WTC11 (cell line): ENCODE measurements around the gene GNG3. TPM values are rescaled to one million over a fixed set of nuclear protein-coding genes. Genes with fewer than 3 reads are reported as not detected.

Experiments
- ATAC-seq: fragments of 200-7000 bp; cut with Tn5 transposase; 2 replicates; pipeline ENCODE4 v1.10.0; 2021; ENCODE audit warnings: mild to moderate bottlenecking, moderate library complexity
- CTCF ChIA-PET: fragments of 300-600 bp; sonication (Branson Sonifier 250); formaldehyde crosslinking; loops from one replicate; lab custom pipeline; 2021; ENCODE audit warnings: antibody characterized with exemption; lab: Charles Lee
- POLR2A ChIA-PET: fragments of 350-600 bp; sonication (Branson Sonifier 250); formaldehyde crosslinking; loops from one replicate; lab custom pipeline; 2021; ENCODE audit warnings: antibody characterized with exemption; lab: Charles Lee
- DNase-seq: peaks from one replicate; pipeline ENCODE4 v3.0.0; 2021; ENCODE audit warnings: low spot score
- H3K27ac Mint-ChIP-seq: 2 replicates; pipeline ENCODE4 v1.8.0; 2021; ENCODE audit warnings: mixed read lengths
- H3K27me3 Mint-ChIP-seq: 2 replicates; pipeline ENCODE4 v1.8.0; 2021; ENCODE audit warnings: low read depth, mild to moderate bottlenecking, moderate library complexity, mixed read lengths
- H3K36me3 Mint-ChIP-seq: 2 replicates; pipeline ENCODE4 v1.8.0; 2021; ENCODE audit warnings: mixed read lengths
- H3K4me1 Mint-ChIP-seq: 2 replicates; pipeline ENCODE4 v1.8.0; 2022; ENCODE audit warnings: mixed read lengths
- H3K4me3 Mint-ChIP-seq: 2 replicates; pipeline ENCODE4 v1.8.0; 2021; ENCODE audit warnings: mild to moderate bottlenecking, moderate library complexity, mixed read lengths
- H3K9me3 Mint-ChIP-seq: 2 replicates; pipeline ENCODE4 v1.8.0; 2021; ENCODE audit warnings: mixed read lengths
- CREB1 ChIP-seq: sonication (generic); formaldehyde crosslinking; IDR thresholded peaks from 2 replicates; pipeline ENCODE4 v1.8.0; 2023; ENCODE audit warnings: mild to moderate bottlenecking, missing genetic modification reagents
- ESRRA ChIP-seq: sonication (generic); formaldehyde crosslinking; IDR thresholded peaks from 2 replicates; pipeline ENCODE4 v1.8.1; 2022; ENCODE audit warnings: mild to moderate bottlenecking, missing genetic modification reagents, borderline replicate concordance
- ETV6 ChIP-seq: sonication (generic); formaldehyde crosslinking; IDR thresholded peaks from 2 replicates; pipeline ENCODE4 v1.8.1; 2022; ENCODE audit warnings: mild to moderate bottlenecking, missing genetic modification reagents
- FOXK1 ChIP-seq: sonication (generic); formaldehyde crosslinking; IDR thresholded peaks from 2 replicates; pipeline ENCODE4 v1.8.0; 2022; ENCODE audit warnings: mild to moderate bottlenecking, moderate library complexity, missing genetic modification reagents
- FOXP1 ChIP-seq: sonication (generic); formaldehyde crosslinking; IDR thresholded peaks from 2 replicates; pipeline ENCODE4 v1.8.0; 2022; ENCODE audit warnings: missing genetic modification reagents, mild to moderate bottlenecking, moderate library complexity, borderline replicate concordance
- FOXP4 ChIP-seq: sonication (generic); formaldehyde crosslinking; IDR thresholded peaks from 2 replicates; pipeline ENCODE4 v1.8.0; 2022; ENCODE audit warnings: mild to moderate bottlenecking, missing genetic modification reagents
- GABPB1 ChIP-seq: sonication (generic); formaldehyde crosslinking; IDR thresholded peaks from 2 replicates; pipeline ENCODE4 v1.8.1; 2023; ENCODE audit warnings: mild to moderate bottlenecking, missing genetic modification reagents
- GTF2I ChIP-seq: fragments of 250-450 bp; sonication (Bioruptor Pico); conservative IDR thresholded peaks from 2 replicates; pipeline ENCODE4 v1.4.0; 2021; ENCODE audit warnings: mild to moderate bottlenecking
- HMGA2 ChIP-seq: fragments of 250-450 bp; sonication (Bioruptor Pico); IDR thresholded peaks from 2 replicates; pipeline ENCODE4 v1.4.0; 2021; ENCODE audit warnings: mild to moderate bottlenecking, moderate library complexity
- IRF1 ChIP-seq: sonication (generic); formaldehyde crosslinking; IDR thresholded peaks from 2 replicates; pipeline ENCODE4 v1.8.0; 2023; ENCODE audit warnings: missing genetic modification reagents
- IRF2 ChIP-seq: sonication (generic); formaldehyde crosslinking; IDR thresholded peaks from 2 replicates; pipeline ENCODE4 v1.8.0; 2022; ENCODE audit warnings: low read depth, missing genetic modification reagents, borderline replicate concordance
- MAX ChIP-seq: sonication (generic); formaldehyde crosslinking; IDR thresholded peaks from 2 replicates; pipeline ENCODE4 v1.8.0; 2022; ENCODE audit warnings: mild to moderate bottlenecking, missing genetic modification reagents
- NFATC4 ChIP-seq: fragments of 250-450 bp; sonication (Bioruptor Pico); IDR thresholded peaks from 2 replicates; pipeline ENCODE4 v1.9.0; 2021; ENCODE audit warnings: mild to moderate bottlenecking
- NFYB ChIP-seq: sonication (generic); formaldehyde crosslinking; conservative IDR thresholded peaks from 2 replicates; pipeline ENCODE4 v1.8.0; 2022; ENCODE audit warnings: low read depth, missing genetic modification reagents
- OVOL2 ChIP-seq: fragments of 250-450 bp; sonication (Bioruptor Pico); IDR thresholded peaks from 2 replicates; pipeline ENCODE4 v1.9.0; 2021; ENCODE audit warnings: mild to moderate bottlenecking, borderline replicate concordance
- PRRX2 ChIP-seq: fragments of 250-450 bp; sonication (Bioruptor Pico); IDR thresholded peaks from 2 replicates; pipeline ENCODE4 v1.8.0; 2021; ENCODE audit warnings: mild to moderate bottlenecking
- SP1 ChIP-seq: sonication (generic); formaldehyde crosslinking; conservative IDR thresholded peaks from 2 replicates; pipeline ENCODE4 v1.8.1; 2022; ENCODE audit warnings: missing genetic modification reagents
- TP53 ChIP-seq: sonication (generic); formaldehyde crosslinking; IDR thresholded peaks from 2 replicates; pipeline ENCODE4 v1.8.1; 2023; ENCODE audit warnings: mild to moderate bottlenecking, missing genetic modification reagents
- ZNF138 ChIP-seq: sonication (generic); formaldehyde crosslinking; conservative IDR thresholded peaks from 2 replicates; pipeline ENCODE4 v1.8.1; 2022; ENCODE audit warnings: mild to moderate bottlenecking, moderate library complexity, missing genetic modification reagents
- ZNF219 ChIP-seq: sonication (generic); formaldehyde crosslinking; IDR thresholded peaks from 2 replicates; pipeline ENCODE4 v1.8.0; 2023; ENCODE audit warnings: missing genetic modification reagents, mild to moderate bottlenecking, borderline replicate concordance
- ZNF232 ChIP-seq: sonication (generic); formaldehyde crosslinking; IDR thresholded peaks from 2 replicates; pipeline ENCODE4 v1.8.0; 2022; ENCODE audit warnings: mild to moderate bottlenecking, missing genetic modification reagents
- total RNA-seq: library from RNA; stranded (reverse); gene quantifications from 3 replicates; pipeline ENCODE4 v1.2.3, GENCODE V29; 2021
- TF ChIP-seq, protein P1 (sequence below): sonication (generic); formaldehyde crosslinking; IDR thresholded peaks from 2 replicates; pipeline ENCODE4 v1.8.1; 2022; ENCODE audit warnings: missing genetic modification reagents, borderline replicate concordance
- TF ChIP-seq, protein P2 (sequence below): sonication (generic); formaldehyde crosslinking; IDR thresholded peaks from 2 replicates; pipeline ENCODE4 v1.8.1; 2023; ENCODE audit warnings: mild to moderate bottlenecking, missing genetic modification reagents, borderline replicate concordance
- TF ChIP-seq, protein P3 (sequence below): sonication (generic); formaldehyde crosslinking; IDR thresholded peaks from 2 replicates; pipeline ENCODE4 v1.8.1; 2023; ENCODE audit warnings: mild to moderate bottlenecking, missing genetic modification reagents

Gene GNG3
- total RNA-seq, 1 experiment from 2014 or later, result 6.0 TPM

- peaks cover 4% of the 10 kb centered on the region; the same call in 1 of the 2 replicates for H3K27me3 Mint-ChIP-seq
- DNase-seq, result no peak
- peak overlapping the region; percentile 98 for H3K4me3 Mint-ChIP-seq
- no peaks in the 10 kb centered on the region for H3K9me3 Mint-ChIP-seq
- POLR2A ChIA-PET, result interaction anchor here (0.6 to 4.2 kb wide), 20 partner anchors 11 to 154 kb away, joined by 3 to 34 read pairs (median 7); partner anchors contain the start of genes B3GAT3, BSCL2, C11orf98 and CSKMT
- peaks cover 25% of the 10 kb centered on the region for H3K4me1 Mint-ChIP-seq
- H3K27ac Mint-ChIP-seq, result no peak overlapping the region
- ATAC-seq, result no peak
- CTCF ChIA-PET, result interaction anchor here (0.6 to 7.6 kb wide), 27 partner anchors 10 to 302 kb away, joined by 3 to 59 read pairs (median 4); partner anchors contain the start of genes BSCL2, EEF1G, GNG3 and MTA2
- H3K36me3 Mint-ChIP-seq, result peaks cover 43% of the 10 kb centered on the region
- peak; percentile 74; the same call in 1 of the 2 replicates for TF ChIP-seq TP53 (CRISPR knock-in tag)
- TF ChIP-seq ZNF219 (CRISPR knock-in tag), result no peak
- TF ChIP-seq, all 79 proteins: peak for 1
Measured at GRCh38 chr11:62726915-62727164, 19.4 kb downstream of the GNG3 start.

GRCh38 chr11:62727165-62727871, 19.8 kb downstream of the GNG3 start, which contains the start of gene HNRNPUL2:
Gene HNRNPUL2 (minus strand): TSS chr11:62727457. CDS start chr11:62727156, 301 bp downstream.
- no peaks in the 10 kb centered on the region for H3K9me3 Mint-ChIP-seq
- peak; percentile 96 for TF ChIP-seq ETV6 (CRISPR knock-in tag)
- peak; percentile 53; the same call in 1 of the 2 replicates for TF ChIP-seq IRF1 (CRISPR knock-in tag)
- peak; percentile 86 for TF ChIP-seq FOXP1 (CRISPR knock-in tag)
- no peak for TF ChIP-seq NFYB (CRISPR knock-in tag)
- TF ChIP-seq, protein P1, sequence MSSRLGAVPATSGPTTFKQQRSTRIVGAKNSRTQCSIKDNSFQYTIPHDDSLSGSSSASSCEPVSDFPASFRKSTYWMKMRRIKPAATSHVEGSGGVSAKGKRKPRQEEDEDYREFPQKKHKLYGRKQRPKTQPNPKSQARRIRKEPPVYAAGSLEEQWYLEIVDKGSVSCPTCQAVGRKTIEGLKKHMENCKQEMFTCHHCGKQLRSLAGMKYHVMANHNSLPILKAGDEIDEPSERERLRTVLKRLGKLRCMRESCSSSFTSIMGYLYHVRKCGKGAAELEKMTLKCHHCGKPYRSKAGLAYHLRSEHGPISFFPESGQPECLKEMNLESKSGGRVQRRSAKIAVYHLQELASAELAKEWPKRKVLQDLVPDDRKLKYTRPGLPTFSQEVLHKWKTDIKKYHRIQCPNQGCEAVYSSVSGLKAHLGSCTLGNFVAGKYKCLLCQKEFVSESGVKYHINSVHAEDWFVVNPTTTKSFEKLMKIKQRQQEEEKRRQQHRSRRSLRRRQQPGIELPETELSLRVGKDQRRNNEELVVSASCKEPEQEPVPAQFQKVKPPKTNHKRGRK (CRISPR knock-in tag), result no peak
- TF ChIP-seq, protein P2, sequence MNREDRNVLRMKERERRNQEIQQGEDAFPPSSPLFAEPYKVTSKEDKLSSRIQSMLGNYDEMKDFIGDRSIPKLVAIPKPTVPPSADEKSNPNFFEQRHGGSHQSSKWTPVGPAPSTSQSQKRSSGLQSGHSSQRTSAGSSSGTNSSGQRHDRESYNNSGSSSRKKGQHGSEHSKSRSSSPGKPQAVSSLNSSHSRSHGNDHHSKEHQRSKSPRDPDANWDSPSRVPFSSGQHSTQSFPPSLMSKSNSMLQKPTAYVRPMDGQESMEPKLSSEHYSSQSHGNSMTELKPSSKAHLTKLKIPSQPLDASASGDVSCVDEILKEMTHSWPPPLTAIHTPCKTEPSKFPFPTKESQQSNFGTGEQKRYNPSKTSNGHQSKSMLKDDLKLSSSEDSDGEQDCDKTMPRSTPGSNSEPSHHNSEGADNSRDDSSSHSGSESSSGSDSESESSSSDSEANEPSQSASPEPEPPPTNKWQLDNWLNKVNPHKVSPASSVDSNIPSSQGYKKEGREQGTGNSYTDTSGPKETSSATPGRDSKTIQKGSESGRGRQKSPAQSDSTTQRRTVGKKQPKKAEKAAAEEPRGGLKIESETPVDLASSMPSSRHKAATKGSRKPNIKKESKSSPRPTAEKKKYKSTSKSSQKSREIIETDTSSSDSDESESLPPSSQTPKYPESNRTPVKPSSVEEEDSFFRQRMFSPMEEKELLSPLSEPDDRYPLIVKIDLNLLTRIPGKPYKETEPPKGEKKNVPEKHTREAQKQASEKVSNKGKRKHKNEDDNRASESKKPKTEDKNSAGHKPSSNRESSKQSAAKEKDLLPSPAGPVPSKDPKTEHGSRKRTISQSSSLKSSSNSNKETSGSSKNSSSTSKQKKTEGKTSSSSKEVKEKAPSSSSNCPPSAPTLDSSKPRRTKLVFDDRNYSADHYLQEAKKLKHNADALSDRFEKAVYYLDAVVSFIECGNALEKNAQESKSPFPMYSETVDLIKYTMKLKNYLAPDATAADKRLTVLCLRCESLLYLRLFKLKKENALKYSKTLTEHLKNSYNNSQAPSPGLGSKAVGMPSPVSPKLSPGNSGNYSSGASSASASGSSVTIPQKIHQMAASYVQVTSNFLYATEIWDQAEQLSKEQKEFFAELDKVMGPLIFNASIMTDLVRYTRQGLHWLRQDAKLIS (CRISPR knock-in tag), result 0 out of 2 replicates have a peak, but pooled peaks have one; percentile 73
- TF ChIP-seq FOXK1 (CRISPR knock-in tag), result peak; percentile 89
- TF ChIP-seq ZNF138, result no peak
- 0 out of 2 replicates have a peak, but pooled peaks have one; percentile 49 for TF ChIP-seq ESRRA (CRISPR knock-in tag)
- TF ChIP-seq TP53 (CRISPR knock-in tag), result 0 out of 2 replicates have a peak, but pooled peaks have one; percentile 56
- TF ChIP-seq HMGA2 (CRISPR knock-in tag), result no peak
- TF ChIP-seq FOXP4 (CRISPR knock-in tag), result peak; percentile 73; the same call in 1 of the 2 replicates
- TF ChIP-seq GTF2I (CRISPR knock-in tag), result no peak
- TF ChIP-seq PRRX2 (CRISPR knock-in tag), result no peak
- TF ChIP-seq SP1 (CRISPR knock-in tag), result peak; percentile 76
- peak; percentile 88 for TF ChIP-seq MAX (CRISPR knock-in tag)
- TF ChIP-seq NFATC4 (CRISPR knock-in tag), result no peak
- TF ChIP-seq, protein P3, sequence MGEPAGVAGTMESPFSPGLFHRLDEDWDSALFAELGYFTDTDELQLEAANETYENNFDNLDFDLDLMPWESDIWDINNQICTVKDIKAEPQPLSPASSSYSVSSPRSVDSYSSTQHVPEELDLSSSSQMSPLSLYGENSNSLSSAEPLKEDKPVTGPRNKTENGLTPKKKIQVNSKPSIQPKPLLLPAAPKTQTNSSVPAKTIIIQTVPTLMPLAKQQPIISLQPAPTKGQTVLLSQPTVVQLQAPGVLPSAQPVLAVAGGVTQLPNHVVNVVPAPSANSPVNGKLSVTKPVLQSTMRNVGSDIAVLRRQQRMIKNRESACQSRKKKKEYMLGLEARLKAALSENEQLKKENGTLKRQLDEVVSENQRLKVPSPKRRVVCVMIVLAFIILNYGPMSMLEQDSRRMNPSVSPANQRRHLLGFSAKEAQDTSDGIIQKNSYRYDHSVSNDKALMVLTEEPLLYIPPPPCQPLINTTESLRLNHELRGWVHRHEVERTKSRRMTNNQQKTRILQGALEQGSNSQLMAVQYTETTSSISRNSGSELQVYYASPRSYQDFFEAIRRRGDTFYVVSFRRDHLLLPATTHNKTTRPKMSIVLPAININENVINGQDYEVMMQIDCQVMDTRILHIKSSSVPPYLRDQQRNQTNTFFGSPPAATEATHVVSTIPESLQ (CRISPR knock-in tag), result no peak
- TF ChIP-seq GABPB1, result peak; percentile 63; the same call in 1 of the 2 replicates
- TF ChIP-seq ZNF232 (CRISPR knock-in tag), result peak; percentile 88; the same call in 1 of the 2 replicates
- TF ChIP-seq IRF2 (CRISPR knock-in tag), result no peak
- peak; percentile 84 for TF ChIP-seq CREB1 (CRISPR knock-in tag)
- no peak; the same call in 1 of the 2 replicates for TF ChIP-seq OVOL2 (CRISPR knock-in tag)

More at GRCh38 chr11:62727165-62727871, 19.8 kb downstream of the GNG3 start, which contains the start of gene HNRNPUL2:
- H3K36me3 Mint-ChIP-seq, result peaks cover 38% of the 10 kb centered on the region
- DNase-seq (peak; percentile 98), ATAC-seq (peak; percentile 89)
- CTCF ChIA-PET, result interaction anchor here (0.6 to 7.6 kb wide), 31 partner anchors 9 to 1194 kb away, joined by 3 to 59 read pairs (median 4); partner anchors contain the start of genes BSCL2, EEF1G, GNG3 and MTA2
- peak within 1 kb of the TSS; percentile 100 for H3K27ac Mint-ChIP-seq
- H3K4me1 Mint-ChIP-seq, result peaks cover 25% of the 10 kb centered on the region
- POLR2A ChIA-PET, result interaction anchor here (0.6 to 4.2 kb wide), 24 partner anchors 12 to 1184 kb away, joined by 3 to 34 read pairs (median 5); partner anchors contain the start of genes B3GAT3, BSCL2, C11orf98 and CSKMT
- H3K27me3 Mint-ChIP-seq, result peaks cover 4% of the 10 kb centered on the region; the same call in 1 of the 2 replicates
- peak within 1 kb of the TSS; percentile 98 for H3K4me3 Mint-ChIP-seq
